Colonic mucosa (tissue), 4 donors: ENCODE measurements around the gene OR2AK2. TPM values are rescaled to one million over a fixed set of nuclear protein-coding genes. Genes with fewer than 3 reads are reported as not detected.

ENCODE experiments used
- DNase-seq: peaks from one replicate; pipeline ENCODE4 v3.0.0-alpha.2; 2020
- H3K27ac ChIP-seq: fragments of 200-600 bp; one replicate; pipeline ENCODE4 v1.8.0; 2021
- H3K27me3 ChIP-seq: fragments of 200-600 bp; one replicate; pipeline ENCODE4 v1.8.0; 2021
- H3K36me3 ChIP-seq: fragments of 200-600 bp; one replicate; pipeline ENCODE4 v1.8.0; 2021
- H3K4me1 ChIP-seq: fragments of 200-600 bp; one replicate; pipeline ENCODE4 v1.8.0; 2021; ENCODE audit warnings: mild to moderate bottlenecking
- H3K4me3 ChIP-seq: fragments of 200-600 bp; one replicate; pipeline ENCODE4 v1.8.0; 2021
- H3K9ac ChIP-seq, 2 donors: one replicate each; pipeline ENCODE4 v1.7.0; 2013; ENCODE audit warnings: control low read depth in 2 of 2, low read depth in 2 of 2, low read length in 2 of 2
- H3K9me3 ChIP-seq: fragments of 200-600 bp; one replicate; pipeline ENCODE4 v1.8.0; 2021
- intact Hi-C: fragments of 100-400 bp; cut with DNase I; formaldehyde crosslinking; loops from one replicate; pipeline ENCODE4 v1.14.1; 2022
- total RNA-seq, 2 donors: library from RNA; stranded (reverse); fragmentation: NEBNext Ultra II Directional in 1 of 2; extraction: Animal tissue kit (Norgen Biotek cat#: 25700) in 1 of 2; gene quantifications; one replicate each; pipeline ENCODE4 v1.2.1, GENCODE V29; 2021
- TF ChIP-seq, protein P1 (sequence below): fragments of 200-600 bp; IDR thresholded peaks from one replicate; pipeline ENCODE4 v1.8.0; 2022; ENCODE audit warnings: antibody characterized with exemption, mild to moderate bottlenecking
- donor health status: healthy.
- donor health status: DM: no; HTN: no; CAD: no.
- donor health status: DM: no; HTN: no; CAD: no.

OR2AK2 gene
- total RNA-seq, 2 donors from 2014 or later = not detected

DNA sequence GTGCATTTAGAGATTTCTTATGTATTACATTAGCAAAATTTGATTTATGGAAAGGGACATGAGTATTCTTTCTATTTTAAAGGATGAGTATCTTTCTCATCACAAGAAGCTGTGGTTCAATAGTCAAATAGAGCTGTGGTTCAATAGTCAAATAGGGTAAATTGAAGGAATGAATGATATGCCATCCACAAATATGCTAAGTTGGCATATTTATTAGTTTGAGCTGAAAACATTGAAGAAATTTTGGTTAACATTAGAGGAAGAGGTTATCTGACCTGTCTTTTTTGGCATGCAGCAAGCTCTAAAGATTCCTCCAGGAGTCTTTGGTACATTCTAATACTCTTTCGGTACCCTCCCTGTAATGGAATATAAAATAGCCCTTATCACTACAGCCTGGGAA lies 11.6 kb upstream of the OR2AK2 start:
- intact Hi-C loops = no loop called here
- Histone ChIP-seq H3K4me1 (no peaks in the 10 kb centered on the region), H3K4me3 (no peak overlapping the region), H3K36me3 (no peaks in the 10 kb centered on the region), H3K9ac (no peak overlapping the region), H3K27me3 (no peaks in the 10 kb centered on the region), H3K27ac (no peak overlapping the region), H3K9me3 (no peaks in the 10 kb centered on the region)
- TF ChIP-seq, protein P1, sequence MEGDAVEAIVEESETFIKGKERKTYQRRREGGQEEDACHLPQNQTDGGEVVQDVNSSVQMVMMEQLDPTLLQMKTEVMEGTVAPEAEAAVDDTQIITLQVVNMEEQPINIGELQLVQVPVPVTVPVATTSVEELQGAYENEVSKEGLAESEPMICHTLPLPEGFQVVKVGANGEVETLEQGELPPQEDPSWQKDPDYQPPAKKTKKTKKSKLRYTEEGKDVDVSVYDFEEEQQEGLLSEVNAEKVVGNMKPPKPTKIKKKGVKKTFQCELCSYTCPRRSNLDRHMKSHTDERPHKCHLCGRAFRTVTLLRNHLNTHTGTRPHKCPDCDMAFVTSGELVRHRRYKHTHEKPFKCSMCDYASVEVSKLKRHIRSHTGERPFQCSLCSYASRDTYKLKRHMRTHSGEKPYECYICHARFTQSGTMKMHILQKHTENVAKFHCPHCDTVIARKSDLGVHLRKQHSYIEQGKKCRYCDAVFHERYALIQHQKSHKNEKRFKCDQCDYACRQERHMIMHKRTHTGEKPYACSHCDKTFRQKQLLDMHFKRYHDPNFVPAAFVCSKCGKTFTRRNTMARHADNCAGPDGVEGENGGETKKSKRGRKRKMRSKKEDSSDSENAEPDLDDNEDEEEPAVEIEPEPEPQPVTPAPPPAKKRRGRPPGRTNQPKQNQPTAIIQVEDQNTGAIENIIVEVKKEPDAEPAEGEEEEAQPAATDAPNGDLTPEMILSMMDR = no peak
- DNase-seq = no peak

DNA sequence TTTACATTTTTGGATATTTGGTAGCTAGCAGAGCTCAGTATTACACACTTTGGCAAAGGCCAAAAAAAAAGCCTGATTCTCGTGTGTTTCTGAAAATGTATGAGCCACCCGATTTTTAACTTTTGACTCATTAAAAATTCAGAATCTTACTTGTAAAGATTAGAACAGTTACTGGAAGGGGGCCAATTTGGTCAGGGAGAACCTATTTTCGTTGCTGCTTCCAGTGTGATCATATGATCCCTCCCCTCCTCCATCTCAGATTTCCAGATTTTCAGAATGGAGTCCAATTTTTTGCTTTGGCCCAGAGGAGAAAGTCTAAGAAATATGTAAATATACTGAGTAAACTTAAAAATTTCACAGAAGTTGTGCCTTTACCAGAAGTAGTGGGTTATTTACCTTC lies 3.2 kb upstream of the OR2AK2 start:
- Histone ChIP-seq H3K27me3 (no peaks in the 10 kb centered on the region), H3K9me3 (no peaks in the 10 kb centered on the region), H3K9ac (no peak overlapping the region), H3K36me3 (no peaks in the 10 kb centered on the region), H3K27ac (no peak overlapping the region), H3K4me3 (no peak overlapping the region), H3K4me1 (no peaks in the 10 kb centered on the region)
- TF ChIP-seq, protein P1 = no peak
- intact Hi-C loops = no loop called here
- no peak for DNase-seq

DNA sequence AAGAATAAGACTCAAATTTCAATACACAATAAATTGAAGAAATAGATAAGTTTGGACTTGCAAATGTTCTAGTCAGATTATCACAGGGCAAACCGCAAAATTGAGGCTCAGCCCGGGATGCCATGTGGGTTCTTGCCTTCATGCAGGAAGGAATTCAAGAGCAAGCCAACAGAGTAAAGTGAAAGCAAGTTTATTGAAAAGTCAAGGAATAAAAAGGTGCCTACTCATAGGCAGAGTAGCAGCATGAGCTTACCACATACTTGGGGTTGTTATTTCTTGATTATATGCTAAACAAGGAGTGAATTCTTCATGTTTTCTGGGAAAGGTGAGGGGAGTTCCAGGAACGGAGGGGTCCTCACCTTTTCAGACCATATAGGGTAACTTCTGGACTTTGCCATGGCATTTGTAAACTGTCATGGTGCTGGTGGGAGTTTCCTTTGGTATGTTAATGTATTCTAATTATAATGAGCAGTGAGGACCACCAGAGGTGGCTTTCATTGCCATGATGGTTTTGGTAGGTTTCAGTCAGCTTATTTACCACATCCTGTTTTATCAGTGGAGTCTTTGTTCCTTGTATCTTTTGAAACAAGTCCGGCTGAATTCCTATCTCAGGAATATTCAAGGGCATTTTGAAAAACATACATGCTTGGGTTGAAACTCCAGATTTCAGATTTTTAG lies 2.0 kb upstream of the OR2AK2 start:
- no peak overlapping the region for H3K27ac ChIP-seq
- H3K9ac ChIP-seq = no peak overlapping the region
- H3K4me1 ChIP-seq = no peaks in the 10 kb centered on the region
- TF ChIP-seq, protein P1 = no peak
- no peak overlapping the region for H3K4me3 ChIP-seq
- H3K27me3 ChIP-seq = no peaks in the 10 kb centered on the region
- H3K36me3 ChIP-seq = no peaks in the 10 kb centered on the region
- H3K9me3 ChIP-seq = no peaks in the 10 kb centered on the region
- no peak for DNase-seq
- intact Hi-C loops = no loop called here

DNA sequence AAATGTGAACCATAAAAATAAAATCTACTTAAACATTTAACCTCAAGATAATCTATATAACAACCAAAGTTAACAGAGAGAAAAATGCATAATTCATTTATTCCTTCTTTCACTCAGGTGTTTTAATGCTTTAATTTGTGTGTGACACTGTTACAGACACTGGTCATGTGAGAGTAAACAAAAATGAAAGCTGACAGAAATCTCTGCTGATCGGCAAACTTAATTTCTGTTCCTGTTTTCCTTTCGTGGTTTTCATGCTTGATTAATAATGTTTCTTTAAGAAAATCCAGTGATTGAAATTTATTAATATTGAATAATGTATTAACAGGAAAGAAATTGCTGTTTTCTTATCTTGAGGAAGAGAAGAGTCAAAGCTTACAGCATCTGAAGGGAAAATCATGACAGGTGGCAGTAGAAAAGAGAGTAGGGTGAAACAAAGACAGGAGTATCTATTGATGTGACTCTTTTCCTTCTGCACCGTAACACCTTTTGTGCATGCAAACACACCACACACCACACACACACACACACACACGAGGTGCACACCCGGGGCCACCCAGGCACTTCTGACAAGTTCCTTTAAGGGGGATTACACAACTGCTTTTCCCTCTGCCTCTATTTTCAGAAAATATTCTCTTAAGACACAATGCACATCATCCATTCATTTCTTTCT lies 1.6 kb downstream of the OR2AK2 start:
- Histone ChIP-seq H3K36me3 (no peaks in the 10 kb centered on the region), H3K4me3 (no peak overlapping the region), H3K9ac (no peak overlapping the region), H3K4me1 (no peaks in the 10 kb centered on the region), H3K27me3 (no peaks in the 10 kb centered on the region), H3K27ac (no peak overlapping the region), H3K9me3 (no peaks in the 10 kb centered on the region)
- intact Hi-C loops = no loop called here
- TF ChIP-seq, protein P1 = no peak
- no peak for DNase-seq

- Histone ChIP-seq H3K9me3 (no peaks in the 10 kb centered on the region), H3K4me1 (no peaks in the 10 kb centered on the region), H3K27ac (no peak overlapping the region), H3K27me3 (no peaks in the 10 kb centered on the region), H3K9ac (no peak overlapping the region), H3K4me3 (no peak overlapping the region), H3K36me3 (no peaks in the 10 kb centered on the region)
- DNase-seq = no peak
- TF ChIP-seq, protein P1 = no peak
- intact Hi-C loops = no loop called here
Observed at GRCh38 chr1:247992986-247993385, 28.0 kb downstream of the OR2AK2 start.
